Measurements from ENCODE around the gene KBTBD8. TPM values are rescaled to one million over a fixed set of nuclear protein-coding genes. Genes with fewer than 3 reads are reported as not detected.

The KBTBD8 gene
- total and polyA plus RNA-seq, 2 donors (not counting 1 experiment from before 2014, with no cell fraction given): 1.1 to 2.3 TPM

- no peaks in the 10 kb centered on the region for H3K4me1 ChIP-seq (ENCODE audit: control insufficient read depth, extremely low read depth, insufficient read depth, low read length)
- no peak overlapping the region for H3K9ac ChIP-seq (ENCODE audit: insufficient read depth, low read length)
- no peaks in the 10 kb centered on the region for H4K20me1 ChIP-seq (ENCODE audit: control insufficient read depth, extremely low read depth, insufficient read depth, low read length)
- no peaks in the 10 kb centered on the region for H3K36me3 ChIP-seq (ENCODE audit: control insufficient read depth, insufficient read depth, low read length)
- no peak overlapping the region for H2AFZ ChIP-seq (ENCODE audit: low read length)
- H3K27ac ChIP-seq (ENCODE audit: insufficient read depth, low read length): no peak overlapping the region
- no peak for TF ChIP-seq EZH2 (IDR thresholded peaks at IDR 0.05; ENCODE audit: low read length, missing control alignments)
- no peak for TF ChIP-seq CTCF (conservative IDR thresholded peaks at IDR 0.05 in 1 of 2, IDR thresholded peaks at IDR 0.05 in 1 of 2; ENCODE audit: low read depth in 1 of 2, low read length in 2 of 2)
- H3K9me3 ChIP-seq (ENCODE audit: control insufficient read depth, insufficient read depth, low read depth, low read length): no peaks in the 10 kb centered on the region
- no peak overlapping the region for H3K4me3 ChIP-seq (replicated peaks in 1 of 4; ENCODE audit: control extremely low read depth in 1 of 4, insufficient read depth in 1 of 4, low read depth in 3 of 4, low read length in 4 of 4)
- no peak overlapping the region for H3K4me2 ChIP-seq (ENCODE audit: extremely low read depth, insufficient read depth, low read length)
- DNase-seq (ENCODE audit: low read depth in 2 of 2): no peak
- H3K79me2 ChIP-seq (ENCODE audit: control insufficient read depth, insufficient read depth, low read length): no peaks in the 10 kb centered on the region
- H3K27me3 ChIP-seq (ENCODE audit: control insufficient read depth, insufficient read depth, low read length): peaks cover 5% of the 10 kb centered on the region
Observed at GRCh38 chr3:66957367-66957766, 40.7 kb upstream of the KBTBD8 start.

GRCh38 chr3:66958067-66958466 lies 40.0 kb upstream of the KBTBD8 start:
- H3K27ac ChIP-seq (ENCODE audit: insufficient read depth, low read length): no peak overlapping the region
- no peaks in the 10 kb centered on the region for H3K79me2 ChIP-seq (ENCODE audit: control insufficient read depth, insufficient read depth, low read length)
- peaks cover 5% of the 10 kb centered on the region for H3K27me3 ChIP-seq (ENCODE audit: control insufficient read depth, insufficient read depth, low read length)
- H2AFZ ChIP-seq (ENCODE audit: low read length): no peak overlapping the region
- no peaks in the 10 kb centered on the region for H3K9me3 ChIP-seq (ENCODE audit: control insufficient read depth, insufficient read depth, low read depth, low read length)
- no peaks in the 10 kb centered on the region for H3K4me1 ChIP-seq (ENCODE audit: control insufficient read depth, extremely low read depth, insufficient read depth, low read length)
- no peak overlapping the region for H3K4me3 ChIP-seq (replicated peaks in 1 of 4; ENCODE audit: control extremely low read depth in 1 of 4, insufficient read depth in 1 of 4, low read depth in 3 of 4, low read length in 4 of 4)
- H4K20me1 ChIP-seq (ENCODE audit: control insufficient read depth, extremely low read depth, insufficient read depth, low read length): no peaks in the 10 kb centered on the region
- H3K4me2 ChIP-seq (ENCODE audit: extremely low read depth, insufficient read depth, low read length): no peak overlapping the region
- TF ChIP-seq CTCF (conservative IDR thresholded peaks at IDR 0.05 in 1 of 2, IDR thresholded peaks at IDR 0.05 in 1 of 2; ENCODE audit: low read depth in 1 of 2, low read length in 2 of 2) (no peak), EZH2 (IDR thresholded peaks at IDR 0.05; ENCODE audit: low read length, missing control alignments) (no peak)
- no peaks in the 10 kb centered on the region for H3K36me3 ChIP-seq (ENCODE audit: control insufficient read depth, insufficient read depth, low read length)
- DNase-seq (ENCODE audit: low read depth in 2 of 2): no peak
- no peak overlapping the region for H3K9ac ChIP-seq (ENCODE audit: insufficient read depth, low read length)

- Histone ChIP-seq H3K27ac (ENCODE audit: insufficient read depth, low read length) (no peak overlapping the region), H3K9me3 (ENCODE audit: control insufficient read depth, insufficient read depth, low read depth, low read length) (no peaks in the 10 kb centered on the region), H3K9ac (ENCODE audit: insufficient read depth, low read length) (no peak overlapping the region), H3K4me1 (ENCODE audit: control insufficient read depth, extremely low read depth, insufficient read depth, low read length) (no peaks in the 10 kb centered on the region), H4K20me1 (ENCODE audit: control insufficient read depth, extremely low read depth, insufficient read depth, low read length) (no peaks in the 10 kb centered on the region), H3K27me3 (ENCODE audit: control insufficient read depth, insufficient read depth, low read length) (peaks cover 11% of the 10 kb centered on the region), H2AFZ (ENCODE audit: low read length) (no peak overlapping the region), H3K4me2 (ENCODE audit: extremely low read depth, insufficient read depth, low read length) (no peak overlapping the region), H3K79me2 (ENCODE audit: control insufficient read depth, insufficient read depth, low read length) (no peaks in the 10 kb centered on the region), H3K4me3 (replicated peaks in 1 of 4; ENCODE audit: control extremely low read depth in 1 of 4, insufficient read depth in 1 of 4, low read depth in 3 of 4, low read length in 4 of 4) (no peak overlapping the region), H3K36me3 (ENCODE audit: control insufficient read depth, insufficient read depth, low read length) (no peaks in the 10 kb centered on the region)
- no peak for DNase-seq (ENCODE audit: low read depth in 2 of 2)
- no peak for TF ChIP-seq EZH2 (IDR thresholded peaks at IDR 0.05; ENCODE audit: low read length, missing control alignments)
- no peak for TF ChIP-seq CTCF (conservative IDR thresholded peaks at IDR 0.05 in 1 of 2, IDR thresholded peaks at IDR 0.05 in 1 of 2; ENCODE audit: low read depth in 1 of 2, low read length in 2 of 2)
Observed at GRCh38 chr3:66962664-66963063, 35.4 kb upstream of the KBTBD8 start.

Measured in fibroblast of lung (primary cell).